HG03280 (cell line): ENCODE data around the gene MAP4K2.
"Not testable (repeated sequence)": the region's sequence is repeated elsewhere in the genome, so short reads cannot be mapped to it uniquely, and the experiment has no call there.

Source experiments
- ATAC-seq: cut with Tn5 transposase; IDR thresholded peaks from one replicate; pipeline ENCODE4 v1.9.1; 2021; ENCODE audit warnings: mild to moderate bottlenecking, moderate library complexity; ENCODE audit not compliant: unreplicated experiment

Gene MAP4K2

DNA sequence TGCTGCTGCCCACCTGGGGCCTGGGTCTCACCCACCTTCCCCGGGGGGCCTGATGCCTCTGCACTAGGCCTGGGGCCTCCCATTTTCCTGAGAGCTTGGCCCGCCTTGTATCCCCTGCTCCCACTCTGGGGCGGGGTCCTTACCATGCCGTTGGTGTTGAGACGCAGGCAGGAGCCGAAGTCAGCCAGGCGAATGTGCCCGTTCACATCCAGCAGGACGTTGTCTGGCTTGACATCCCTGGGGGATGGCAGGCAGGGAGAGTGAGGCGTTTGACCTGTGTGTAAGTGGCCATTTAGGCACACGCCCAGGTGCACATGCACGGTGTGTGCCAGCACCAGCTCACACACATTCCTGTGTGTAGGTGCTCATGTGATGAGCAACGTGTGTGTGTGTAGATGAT, 36.3 kb upstream of the MAP4K2 start:
- ATAC-seq, result no peak

GRCh38 chr11:64838600-64839334, 35.8 kb upstream of the MAP4K2 start:
- ATAC-seq, result no peak

- ATAC-seq, result no peak
These were observed 34.9 kb upstream of the MAP4K2 start for GRCh38 chr11:64837887-64838351.

DNA sequence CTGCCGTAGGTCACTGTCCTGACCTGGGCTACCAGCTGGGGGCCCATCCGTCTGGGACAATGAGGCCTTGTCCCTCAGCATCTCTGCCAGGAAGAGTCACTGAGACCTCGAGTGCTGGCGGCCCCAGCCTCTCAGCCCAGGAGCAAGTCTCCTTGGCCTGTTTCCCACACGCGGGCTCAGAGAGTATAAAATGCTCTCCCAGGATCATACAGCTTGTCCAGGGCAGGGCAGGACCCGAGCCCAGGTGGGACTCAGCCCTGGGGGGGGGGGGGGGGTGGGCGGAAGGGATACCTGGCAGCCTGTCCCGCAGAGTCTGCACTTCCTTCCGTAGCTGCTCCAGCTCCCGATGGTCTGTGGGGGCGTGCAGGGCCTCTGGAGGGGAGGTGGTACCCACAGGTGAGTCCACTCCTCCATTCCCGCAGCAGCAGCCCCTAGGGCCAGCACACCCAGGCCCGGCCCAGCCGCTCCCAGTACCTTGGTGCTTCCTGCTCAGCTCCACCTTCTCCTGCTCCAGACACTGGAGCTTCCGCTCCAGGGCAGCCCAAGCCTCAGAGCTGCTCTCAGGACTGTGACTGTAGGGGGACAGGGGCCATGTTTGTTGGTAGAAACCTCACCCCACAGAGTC, 33.5 kb upstream of the MAP4K2 start:
- no peak for ATAC-seq

DNA sequence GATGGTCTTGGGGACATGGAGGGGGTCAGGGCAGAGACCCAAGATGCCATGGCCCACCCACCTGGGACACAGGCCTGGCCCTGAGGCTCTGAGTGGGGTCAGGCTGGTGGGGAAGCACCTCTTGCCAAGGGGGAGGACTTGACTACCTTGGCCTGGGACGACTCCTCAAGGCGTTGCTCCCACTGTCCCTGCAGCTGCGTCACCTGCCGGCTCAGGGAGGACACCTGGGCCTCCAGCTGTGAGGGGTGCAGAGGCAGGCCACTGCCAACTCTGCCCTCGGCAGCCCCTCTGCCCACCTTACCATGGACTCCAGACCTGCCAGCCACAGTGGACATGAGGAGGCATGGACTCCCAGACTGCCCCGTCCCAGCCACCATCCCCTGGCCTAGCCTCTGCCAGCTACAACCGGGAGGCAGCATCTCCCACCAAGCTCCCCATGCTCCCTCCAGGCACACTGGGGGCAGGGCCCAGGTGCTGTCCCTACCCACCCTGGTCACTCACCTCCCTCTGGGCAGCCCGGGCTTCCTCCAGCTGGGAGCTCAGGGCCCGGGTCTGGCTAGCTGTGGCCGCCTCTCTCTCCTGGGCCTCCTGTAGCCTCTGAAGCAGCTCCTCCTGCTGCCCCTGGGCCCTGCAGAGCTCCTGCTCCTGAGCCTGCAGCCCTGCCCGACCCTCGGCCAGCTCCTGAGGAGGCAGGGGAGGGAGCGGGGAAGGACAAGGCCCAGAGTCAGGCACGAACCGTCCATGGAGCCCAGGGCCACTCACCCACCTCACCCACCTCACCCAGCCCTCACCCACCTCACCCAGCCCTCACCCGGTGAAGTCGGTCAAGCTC, 32.8 kb upstream of the MAP4K2 start:
- no peak for ATAC-seq

- no peak for ATAC-seq
These were observed 32.0 kb upstream of the MAP4K2 start for GRCh38 chr11:64834723-64835615.

DNA sequence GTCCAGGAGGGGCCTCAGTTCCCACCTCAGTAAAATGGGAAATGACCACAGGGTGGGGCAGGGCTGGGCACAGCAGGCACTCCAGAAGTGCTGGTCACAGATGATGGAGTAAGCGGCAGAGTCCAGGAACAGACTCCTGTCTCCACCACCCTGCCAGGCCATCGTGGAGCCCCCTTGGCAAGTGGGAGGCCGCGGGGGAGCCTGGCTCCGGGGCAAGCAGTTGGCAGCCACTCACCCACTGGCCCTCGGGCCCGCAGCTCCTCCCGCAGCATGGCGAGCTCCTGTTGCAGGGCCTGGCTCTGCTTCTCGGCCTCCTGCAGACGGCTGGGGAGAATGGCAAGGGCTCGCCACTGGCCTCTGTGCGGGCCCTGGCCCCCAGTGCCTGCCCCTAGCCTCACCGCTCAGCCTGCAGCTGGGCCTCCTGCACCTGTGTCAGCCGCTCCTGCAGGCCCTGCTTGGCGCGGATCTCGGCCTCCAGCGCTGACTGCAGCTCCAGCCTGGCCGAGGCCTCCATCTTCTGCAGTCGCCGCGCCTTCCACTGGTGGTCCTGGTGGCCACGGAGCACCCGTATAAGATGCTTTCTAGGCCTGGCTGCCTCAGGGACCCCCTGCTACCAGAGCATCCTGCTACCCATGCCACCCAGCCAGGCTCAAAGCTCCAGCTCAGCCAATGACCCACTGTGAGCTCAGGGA, 31.2 kb upstream of the MAP4K2 start:
- no peak for ATAC-seq

DNA sequence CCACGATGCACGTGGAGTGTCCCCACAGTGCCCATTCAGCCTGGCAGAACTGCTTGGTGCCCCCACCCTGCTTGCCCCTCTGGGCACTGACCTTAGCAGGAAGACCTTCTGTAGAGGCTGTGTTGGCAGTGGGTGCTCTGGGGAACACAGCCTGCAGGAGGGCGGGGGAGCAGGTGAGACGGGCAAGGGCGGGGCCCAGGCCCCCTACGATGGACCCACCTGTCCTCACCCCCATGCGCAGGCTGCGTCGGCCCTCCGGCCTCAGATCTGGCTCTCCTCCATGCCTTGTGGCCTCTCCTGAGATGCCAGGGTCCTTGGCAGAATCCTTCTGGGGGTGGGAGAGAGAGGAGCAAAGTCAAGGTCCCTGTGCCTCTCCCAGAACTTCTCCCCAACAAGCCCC, 30.5 kb upstream of the MAP4K2 start:
- no peak for ATAC-seq

- no peak for ATAC-seq
These were observed 30.1 kb upstream of the MAP4K2 start for GRCh38 chr11:64833198-64833502.

GRCh38 chr11:64832467-64833197, 29.6 kb upstream of the MAP4K2 start:
- ATAC-seq, result no peak

- no peak for ATAC-seq
These were observed 28.4 kb upstream of the MAP4K2 start for GRCh38 chr11:64831411-64831891.

- ATAC-seq, result no peak
These were observed 26.7 kb upstream of the MAP4K2 start for GRCh38 chr11:64829536-64830251.

- no peak for ATAC-seq
These were observed 24.4 kb upstream of the MAP4K2 start for GRCh38 chr11:64827451-64827839.

GRCh38 chr11:64826578-64827450, 23.8 kb upstream of the MAP4K2 start:
- ATAC-seq, result no peak

GRCh38 chr11:64826062-64826461, 23.0 kb upstream of the MAP4K2 start:
- ATAC-seq, result no peak

GRCh38 chr11:64823568-64824119, 20.6 kb upstream of the MAP4K2 start:
- ATAC-seq, result no peak

DNA sequence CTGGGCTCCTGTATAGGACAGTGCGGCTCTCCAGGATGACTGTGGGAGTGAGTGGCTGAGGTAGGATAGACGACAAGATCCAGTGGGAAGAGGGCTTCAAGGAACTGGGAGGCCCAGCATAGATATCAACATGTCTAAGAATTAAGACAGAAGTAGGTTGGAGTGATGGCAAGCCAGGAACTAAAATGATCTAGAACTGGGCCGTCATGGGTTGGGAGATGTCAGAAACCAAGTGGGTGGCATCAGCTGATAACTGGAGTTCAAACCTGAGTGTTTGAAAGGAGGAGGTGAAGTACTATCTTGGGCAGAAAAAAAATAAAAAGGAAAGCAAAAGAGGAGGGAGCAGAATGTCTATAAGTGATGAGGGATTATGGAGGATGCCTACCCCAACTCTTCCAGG, 14.5 kb upstream of the MAP4K2 start:
- no peak for ATAC-seq

- ATAC-seq, result not testable (repeated sequence)
These were observed 12.4 kb upstream of the MAP4K2 start for GRCh38 chr11:64815433-64815832.
